ENCODE measurements around the gene SMIM7.
"Not testable (repeated sequence)": the region's sequence is repeated elsewhere in the genome, so short reads cannot be mapped to it uniquely, and the experiment has no call there.

SMIM7 gene

GRCh38 chr19:16673231-16673630 is 13.3 kb upstream of the SMIM7 start:
- no peak overlapping the region for H3K4me3 Mint-ChIP-seq
- no peaks in the 10 kb centered on the region for H3K9me3 Mint-ChIP-seq
- peaks cover 8% of the 10 kb centered on the region for H3K4me1 Mint-ChIP-seq
- no peak overlapping the region for H3K27ac Mint-ChIP-seq
- peaks cover 3% of the 10 kb centered on the region for H3K36me3 Mint-ChIP-seq (ENCODE audit: low read depth)
- no peaks in the 10 kb centered on the region for H3K27me3 Mint-ChIP-seq (ENCODE audit: low read depth)
- TF ChIP-seq, protein P1, sequence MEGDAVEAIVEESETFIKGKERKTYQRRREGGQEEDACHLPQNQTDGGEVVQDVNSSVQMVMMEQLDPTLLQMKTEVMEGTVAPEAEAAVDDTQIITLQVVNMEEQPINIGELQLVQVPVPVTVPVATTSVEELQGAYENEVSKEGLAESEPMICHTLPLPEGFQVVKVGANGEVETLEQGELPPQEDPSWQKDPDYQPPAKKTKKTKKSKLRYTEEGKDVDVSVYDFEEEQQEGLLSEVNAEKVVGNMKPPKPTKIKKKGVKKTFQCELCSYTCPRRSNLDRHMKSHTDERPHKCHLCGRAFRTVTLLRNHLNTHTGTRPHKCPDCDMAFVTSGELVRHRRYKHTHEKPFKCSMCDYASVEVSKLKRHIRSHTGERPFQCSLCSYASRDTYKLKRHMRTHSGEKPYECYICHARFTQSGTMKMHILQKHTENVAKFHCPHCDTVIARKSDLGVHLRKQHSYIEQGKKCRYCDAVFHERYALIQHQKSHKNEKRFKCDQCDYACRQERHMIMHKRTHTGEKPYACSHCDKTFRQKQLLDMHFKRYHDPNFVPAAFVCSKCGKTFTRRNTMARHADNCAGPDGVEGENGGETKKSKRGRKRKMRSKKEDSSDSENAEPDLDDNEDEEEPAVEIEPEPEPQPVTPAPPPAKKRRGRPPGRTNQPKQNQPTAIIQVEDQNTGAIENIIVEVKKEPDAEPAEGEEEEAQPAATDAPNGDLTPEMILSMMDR (IDR thresholded peaks at IDR 0.05; ENCODE audit: unreplicated experiment in 3 of 3): no peak

DNA sequence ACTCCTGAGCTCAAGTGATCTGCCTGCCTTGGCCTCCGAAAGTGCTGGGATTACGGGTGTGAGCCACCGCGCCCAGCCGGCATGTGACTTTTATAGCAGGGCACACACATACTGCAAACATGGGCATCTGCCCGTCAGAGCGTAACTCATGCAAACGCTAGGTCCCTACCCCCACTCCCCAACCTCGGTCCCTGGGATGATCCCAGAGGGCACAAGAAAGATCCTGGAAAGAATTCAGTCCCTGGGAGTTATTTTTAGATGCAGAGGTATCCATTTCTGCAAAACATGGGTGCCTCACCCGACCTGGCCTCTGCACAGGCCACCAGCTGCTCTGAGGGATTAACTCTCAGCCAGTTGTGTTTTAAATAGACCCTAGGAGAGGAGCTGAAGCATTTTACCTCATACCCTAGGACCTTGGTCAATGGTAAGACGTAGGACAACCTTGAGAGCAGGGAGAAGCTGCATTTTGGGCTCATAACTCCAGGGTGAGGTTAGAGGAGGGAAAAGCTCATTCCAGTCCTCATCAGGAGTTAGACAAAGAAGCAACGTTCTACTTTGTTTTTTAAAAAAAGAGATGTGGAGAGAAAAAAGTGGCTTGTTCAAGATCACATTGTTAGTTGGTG is 11.8 kb upstream of the SMIM7 start:
- no peaks in the 10 kb centered on the region for H3K9me3 Mint-ChIP-seq
- peaks cover 3% of the 10 kb centered on the region for H3K36me3 Mint-ChIP-seq (ENCODE audit: low read depth)
- peak overlapping the region; percentile 59 to 78 (median 77) for H3K27ac Mint-ChIP-seq
- TF ChIP-seq, protein P1 (IDR thresholded peaks at IDR 0.05; ENCODE audit: unreplicated experiment in 3 of 3): no peak
- peak overlapping the region in 2 of 3 experiments; percentile 77 to 80 for H3K4me3 Mint-ChIP-seq
- H3K4me1 Mint-ChIP-seq: peaks cover 8% of the 10 kb centered on the region
- no peaks in the 10 kb centered on the region for H3K27me3 Mint-ChIP-seq (ENCODE audit: low read depth)

DNA sequence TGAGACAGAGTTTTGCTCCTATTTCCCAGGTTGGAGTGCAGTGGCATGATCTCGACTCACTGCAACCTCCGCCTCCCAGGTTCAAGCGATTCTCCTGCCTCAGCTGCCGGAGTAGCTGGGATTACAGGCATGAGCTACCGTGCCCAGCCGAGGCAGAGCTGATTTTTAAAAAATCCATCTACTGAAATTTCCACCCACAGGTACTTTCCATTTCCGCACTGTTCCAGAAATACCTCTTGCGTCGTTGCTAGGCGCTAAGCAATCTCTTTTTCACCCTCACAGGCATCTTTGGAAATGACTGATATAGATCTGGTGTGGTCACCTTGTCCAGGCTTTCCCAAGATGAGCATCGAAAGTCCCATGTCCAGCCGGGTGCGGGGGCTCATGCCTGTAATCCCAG is 10.3 kb upstream of the SMIM7 start:
- no peaks in the 10 kb centered on the region for H3K27me3 Mint-ChIP-seq (ENCODE audit: low read depth)
- no peaks in the 10 kb centered on the region for H3K36me3 Mint-ChIP-seq (ENCODE audit: low read depth)
- TF ChIP-seq, protein P1 (IDR thresholded peaks at IDR 0.05; ENCODE audit: unreplicated experiment in 3 of 3): no peak
- peaks cover 8% of the 10 kb centered on the region for H3K4me1 Mint-ChIP-seq
- no peaks in the 10 kb centered on the region for H3K9me3 Mint-ChIP-seq
- H3K4me3 Mint-ChIP-seq: no peak overlapping the region
- H3K27ac Mint-ChIP-seq: no peak overlapping the region

GRCh38 chr19:16668702-16669101 is 8.8 kb upstream of the SMIM7 start:
- H3K27me3 Mint-ChIP-seq (ENCODE audit: low read depth); H3K27ac Mint-ChIP-seq; H3K36me3 Mint-ChIP-seq (ENCODE audit: low read depth); H3K4me3 Mint-ChIP-seq; H3K9me3 Mint-ChIP-seq: not testable (repeated sequence)
- peaks cover 12% of the 10 kb centered on the region for H3K4me1 Mint-ChIP-seq

- TF ChIP-seq, protein P1 (IDR thresholded peaks at IDR 0.05; ENCODE audit: unreplicated experiment in 3 of 3): no peak
- Mint-ChIP-seq H3K4me1 (peaks cover 13% of the 10 kb centered on the region), H3K36me3 (ENCODE audit: low read depth) (no peaks in the 10 kb centered on the region), H3K27me3 (ENCODE audit: low read depth) (no peaks in the 10 kb centered on the region), H3K4me3 (no peak overlapping the region), H3K9me3 (no peaks in the 10 kb centered on the region), H3K27ac (no peak overlapping the region)
Observed at GRCh38 chr19:16668176-16668575, 8.2 kb upstream of the SMIM7 start.

DNA sequence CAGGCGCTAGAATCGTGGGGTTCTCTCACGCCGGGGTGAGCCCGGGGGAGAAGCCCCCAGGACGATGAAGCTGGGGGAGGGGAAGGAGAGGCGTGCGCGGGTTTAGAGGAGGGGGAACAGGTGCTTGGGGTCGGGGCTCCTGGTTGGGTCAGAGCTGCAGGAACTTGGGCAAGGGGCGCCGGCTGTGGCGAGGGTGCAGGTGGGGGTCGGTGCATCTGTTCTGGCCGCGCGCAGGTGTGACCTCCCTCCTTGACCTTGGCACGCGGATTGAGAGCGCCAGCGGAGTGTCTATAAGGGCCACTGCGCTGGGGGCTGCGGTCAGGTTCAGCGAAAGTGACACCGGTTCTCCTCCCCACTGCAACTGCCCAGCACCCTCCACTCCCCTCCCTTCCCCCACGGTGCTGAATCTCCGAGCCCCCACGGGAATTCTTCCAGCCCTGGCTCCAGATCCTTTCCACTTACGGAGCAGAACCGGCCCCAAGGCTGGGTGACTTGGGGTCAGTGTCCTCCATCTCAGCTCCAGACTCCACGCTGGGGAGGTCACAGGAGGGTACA is 1.6 kb upstream of the SMIM7 start:
- Mint-ChIP-seq H3K36me3 (ENCODE audit: low read depth) (peaks cover 16% of the 10 kb centered on the region), H3K27me3 (ENCODE audit: low read depth) (no peaks in the 10 kb centered on the region), H3K9me3 (no peaks in the 10 kb centered on the region), H3K27ac (peak overlapping the region; percentile 37 to 80 (median 61)), H3K4me1 (peaks cover 32% of the 10 kb centered on the region), H3K4me3 (peak overlapping the region; percentile 81 to 90 (median 87))
- TF ChIP-seq, protein P1 (IDR thresholded peaks at IDR 0.05; ENCODE audit: unreplicated experiment in 3 of 3): no peak
